ENCODE data around the gene FZD7.

GRCh38 chr2:201987426-201987825 lies 46.2 kb upstream of the FZD7 start:
- TF ChIP-seq CTCF (IDR thresholded peaks at IDR 0.05; ENCODE audit: poor library complexity): no peak
- no peak for TF ChIP-seq EZH2 (IDR thresholded peaks at IDR 0.05; ENCODE audit: borderline replicate concordance)
